OCI-LY3 (cell line): Measurements from ENCODE around the gene HNRNPUL1.
"Not testable (repeated sequence)": the region's sequence is repeated elsewhere in the genome, so short reads cannot be mapped to it uniquely, and the experiment has no call there.

Experiments used
- H2AFZ ChIP-seq: fragments of 200-600, 300-600 bp; shearing (Covaris generic); 2 replicates; pipeline ENCODE4 v1.6.0; 2014; ENCODE audit warnings: antibody characterized with exemption, low read depth, low read length
- H3K27ac ChIP-seq: fragments of 200-600, 300-600 bp; sonication (generic); 2 replicates; pipeline ENCODE4 v1.5.1; 2014; ENCODE audit warnings: mild to moderate bottlenecking, low read length, moderate library complexity, mixed read lengths
- H3K27me3 ChIP-seq: fragments of 200-600, 300-600 bp; sonication (generic); 2 replicates; pipeline ENCODE4 v1.6.1; 2014; ENCODE audit warnings: low read depth, low read length, mixed read lengths
- H3K36me3 ChIP-seq: fragments of 200-600, 300-600 bp; sonication (generic); replicated peaks from 2 replicates; pipeline ENCODE3; 2014; ENCODE audit warnings: low read depth, low read length, mixed read lengths
- H3K4me1 ChIP-seq: fragments of 300-600, 200-600 bp; sonication (generic); 2 replicates; pipeline ENCODE4 v1.6.1; 2014; ENCODE audit warnings: low read length, mixed read lengths
- H3K4me2 ChIP-seq: fragments of 200-600, 300-600 bp; sonication (generic); 2 replicates; pipeline ENCODE4 v1.6.1; 2014; ENCODE audit warnings: low read length, mixed read lengths
- H3K4me3 ChIP-seq: fragments of 300-600, 200-600 bp; sonication (generic); 2 replicates; pipeline ENCODE4 v1.5.1; 2014; ENCODE audit warnings: antibody characterized with exemption, mild to moderate bottlenecking, low read length, moderate library complexity
- H3K79me2 ChIP-seq: fragments of 300-600, 200-600 bp; shearing (Covaris generic); 2 replicates; pipeline ENCODE4 v1.6.1; 2014; ENCODE audit warnings: mild to moderate bottlenecking, low read length, mixed read lengths
- H3K9ac ChIP-seq: fragments of 300-600, 200-600 bp; shearing (Covaris generic); 2 replicates; pipeline ENCODE4 v1.6.0; 2014; ENCODE audit warnings: mild to moderate bottlenecking, low read length, moderate library complexity
- H3K9me3 ChIP-seq: fragments of 200-600, 300-600 bp; shearing (Covaris generic); 2 replicates; pipeline ENCODE4 v1.6.1; 2014; ENCODE audit warnings: low read length, mixed read lengths; ENCODE audit not compliant: insufficient read depth
- H4K20me1 ChIP-seq: fragments of 200-600, 300-600 bp; sonication (generic); 2 replicates; pipeline ENCODE4 v1.6.1; 2016; ENCODE audit warnings: low read length, mixed read lengths; ENCODE audit not compliant: insufficient read depth
- EZH2phosphoT487 ChIP-seq: fragments of 200-600 bp; shearing (Covaris generic); IDR thresholded peaks from 2 replicates; pipeline ENCODE4 v1.6.1; 2018; ENCODE audit warnings: antibody characterized with exemption, mixed run types, low read depth
- TF ChIP-seq, protein P1 (sequence below): fragments of 200-600, 300-600 bp; sonication (generic); IDR thresholded peaks from 2 replicates; pipeline ENCODE4 v1.5.1; 2014; ENCODE audit warnings: antibody characterized with exemption, low read length, low read depth

HNRNPUL1 gene

DNA sequence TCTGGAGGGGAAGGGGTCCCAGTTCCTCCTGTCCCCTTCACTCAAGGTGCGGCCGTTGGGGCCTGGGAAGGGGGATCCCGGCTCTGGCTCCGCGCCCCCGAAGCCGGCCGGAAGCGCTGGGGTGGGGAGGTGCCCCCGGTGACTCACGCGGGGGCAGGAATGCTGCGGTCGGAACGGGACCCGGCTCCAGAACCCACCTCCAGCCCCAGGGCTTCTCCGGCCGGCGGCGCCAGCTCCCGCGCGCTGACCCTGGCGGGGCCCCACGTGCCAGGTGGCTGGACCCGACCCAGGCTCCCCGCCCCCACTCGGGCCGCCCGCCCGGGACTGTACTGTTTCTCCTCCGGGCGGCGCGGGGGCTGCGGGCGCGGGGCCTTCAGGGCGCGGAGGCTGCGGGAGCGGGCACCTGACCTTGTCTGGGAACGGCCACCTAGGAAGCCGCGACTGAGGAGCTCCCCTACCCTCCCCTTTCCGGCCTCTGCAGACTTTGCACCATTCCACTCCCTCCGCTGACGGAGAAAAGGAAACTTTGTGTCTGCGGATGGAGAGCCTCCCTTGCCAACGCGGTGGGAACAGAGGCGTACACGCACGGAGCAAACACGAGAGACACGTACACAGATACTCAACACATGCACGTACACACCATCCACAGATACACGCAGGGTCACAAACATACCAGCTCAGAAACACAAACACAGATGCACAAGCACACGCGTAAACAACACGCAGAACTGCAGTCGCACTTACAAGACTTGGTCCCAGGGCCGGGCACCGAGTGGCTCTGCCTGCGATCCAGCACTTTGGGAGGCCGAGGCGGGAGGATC is 37.9 kb upstream of the HNRNPUL1 start:
- H3K9ac ChIP-seq: no peak overlapping the region
- no peak for TF ChIP-seq EZH2phosphoT487
- TF ChIP-seq, protein P1, sequence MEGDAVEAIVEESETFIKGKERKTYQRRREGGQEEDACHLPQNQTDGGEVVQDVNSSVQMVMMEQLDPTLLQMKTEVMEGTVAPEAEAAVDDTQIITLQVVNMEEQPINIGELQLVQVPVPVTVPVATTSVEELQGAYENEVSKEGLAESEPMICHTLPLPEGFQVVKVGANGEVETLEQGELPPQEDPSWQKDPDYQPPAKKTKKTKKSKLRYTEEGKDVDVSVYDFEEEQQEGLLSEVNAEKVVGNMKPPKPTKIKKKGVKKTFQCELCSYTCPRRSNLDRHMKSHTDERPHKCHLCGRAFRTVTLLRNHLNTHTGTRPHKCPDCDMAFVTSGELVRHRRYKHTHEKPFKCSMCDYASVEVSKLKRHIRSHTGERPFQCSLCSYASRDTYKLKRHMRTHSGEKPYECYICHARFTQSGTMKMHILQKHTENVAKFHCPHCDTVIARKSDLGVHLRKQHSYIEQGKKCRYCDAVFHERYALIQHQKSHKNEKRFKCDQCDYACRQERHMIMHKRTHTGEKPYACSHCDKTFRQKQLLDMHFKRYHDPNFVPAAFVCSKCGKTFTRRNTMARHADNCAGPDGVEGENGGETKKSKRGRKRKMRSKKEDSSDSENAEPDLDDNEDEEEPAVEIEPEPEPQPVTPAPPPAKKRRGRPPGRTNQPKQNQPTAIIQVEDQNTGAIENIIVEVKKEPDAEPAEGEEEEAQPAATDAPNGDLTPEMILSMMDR: no peak
- H3K79me2 ChIP-seq: no peaks in the 10 kb centered on the region
- no peaks in the 10 kb centered on the region for H4K20me1 ChIP-seq
- no peak overlapping the region for H3K4me2 ChIP-seq
- no peak overlapping the region for H3K27ac ChIP-seq
- H3K4me3 ChIP-seq: no peak overlapping the region
- H2AFZ ChIP-seq: no peak overlapping the region
- no peaks in the 10 kb centered on the region for H3K9me3 ChIP-seq
- H3K36me3 ChIP-seq: no peaks in the 10 kb centered on the region
- no peaks in the 10 kb centered on the region for H3K4me1 ChIP-seq
- peaks cover 1% of the 10 kb centered on the region; the same call in 1 of the 2 replicates for H3K27me3 ChIP-seq

DNA sequence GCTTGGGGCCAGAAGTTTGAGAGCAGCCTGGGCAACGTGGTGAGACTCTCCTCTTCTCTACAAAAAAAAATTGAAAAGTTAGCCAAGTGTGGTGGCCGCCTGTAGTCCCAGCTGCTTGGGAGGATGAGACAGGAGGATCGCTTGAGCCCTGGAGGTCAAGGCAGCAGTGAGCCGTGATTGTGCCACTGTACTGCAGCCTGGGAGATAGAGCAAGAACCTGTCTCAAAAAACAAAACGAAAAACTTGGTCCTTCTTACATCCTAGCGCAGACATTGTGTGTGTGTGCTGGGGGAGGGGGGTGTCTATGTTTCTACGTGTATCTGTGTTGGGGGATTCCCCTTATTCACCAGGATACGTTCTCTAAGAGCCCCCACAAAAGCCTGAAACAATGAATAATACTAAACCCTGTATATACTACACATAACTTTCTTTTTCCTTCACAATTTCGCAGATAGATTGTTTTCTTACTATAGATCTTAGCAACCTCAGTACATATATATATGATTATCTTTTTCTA is 37.2 kb upstream of the HNRNPUL1 start:
- Histone ChIP-seq H3K36me3 (no peaks in the 10 kb centered on the region), H2AFZ (no peak overlapping the region), H3K4me1 (no peaks in the 10 kb centered on the region), H3K27me3 (no peaks in the 10 kb centered on the region), H3K9me3 (no peaks in the 10 kb centered on the region), H3K9ac (no peak overlapping the region), H4K20me1 (no peaks in the 10 kb centered on the region), H3K4me2 (no peak overlapping the region), H3K79me2 (no peaks in the 10 kb centered on the region), H3K4me3 (no peak overlapping the region), H3K27ac (no peak overlapping the region)
- TF ChIP-seq EZH2phosphoT487: no peak
- TF ChIP-seq, protein P1: no peak

DNA sequence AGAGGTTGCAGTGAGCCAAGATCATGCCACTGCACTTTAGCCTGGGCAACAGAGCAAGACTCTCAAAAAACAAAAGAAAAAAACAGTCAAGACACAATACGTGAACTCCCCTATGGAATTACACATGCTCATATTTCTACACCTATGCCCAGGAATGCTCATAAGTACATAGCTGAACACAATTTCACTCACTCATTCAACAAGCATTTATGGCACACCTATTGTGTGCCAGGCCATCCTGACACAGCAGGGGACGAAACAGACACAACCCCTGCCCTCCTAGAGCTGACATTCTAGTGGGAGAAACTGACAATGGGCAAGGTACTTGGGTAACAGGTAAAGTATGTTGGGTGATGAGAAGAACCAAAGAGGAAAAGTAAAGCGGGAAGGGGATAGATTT is 35.7 kb upstream of the HNRNPUL1 start:
- Histone ChIP-seq H3K9ac (no peak overlapping the region), H3K36me3 (no peaks in the 10 kb centered on the region)

GRCh38 chr19:41229338-41229737 is 34.8 kb upstream of the HNRNPUL1 start:
- H3K4me2 ChIP-seq, H3K9ac ChIP-seq, H3K27me3 ChIP-seq, H3K27ac ChIP-seq, H3K4me3 ChIP-seq, H3K4me1 ChIP-seq, H2AFZ ChIP-seq, H3K36me3 ChIP-seq, H3K79me2 ChIP-seq, H4K20me1 ChIP-seq, H3K9me3 ChIP-seq: not testable (repeated sequence)

More for the DNA sequence above, 35.7 kb upstream of the HNRNPUL1 start:
- Histone ChIP-seq H3K4me2 (no peak overlapping the region), H2AFZ (no peak overlapping the region), H4K20me1 (no peaks in the 10 kb centered on the region), H3K4me3 (no peak overlapping the region), H3K27ac (no peak overlapping the region), H3K79me2 (no peaks in the 10 kb centered on the region), H3K9me3 (no peaks in the 10 kb centered on the region), H3K4me1 (no peaks in the 10 kb centered on the region), H3K27me3 (no peaks in the 10 kb centered on the region)
- TF ChIP-seq, protein P1: no peak
- TF ChIP-seq EZH2phosphoT487: no peak
